Breast epithelium (tissue), 4 donors: ENCODE results near the gene TBX2. TPM values are rescaled to one million over a fixed set of nuclear protein-coding genes. Genes with fewer than 3 reads are reported as not detected.
"Not testable (repeated sequence)": the region's sequence is repeated elsewhere in the genome, so short reads cannot be mapped to it uniquely, and the experiment has no call there.

ENCODE experiments used
- DNase-seq, 2 donors: peaks; one replicate each; pipeline ENCODE4 v3.0.0-alpha.2; 2019; ENCODE audit warnings: low spot score in 2 of 2
- H3K27ac ChIP-seq, 2 donors: fragments of 200-600 bp; sonication (generic) in 1 of 2; one replicate each; pipeline ENCODE4 v1.5.1; 2016 to 2019; ENCODE audit warnings: mild to moderate bottlenecking in 1 of 2
- H3K27me3 ChIP-seq, 2 donors: fragments of 200-600 bp; sonication (generic) in 1 of 2; one replicate each; pipeline versions ENCODE4 v1.5.1 to v1.6.0; 2017 to 2019; ENCODE audit warnings: control low read depth in 1 of 2, mild to moderate bottlenecking in 1 of 2
- H3K36me3 ChIP-seq: fragments of 200-600 bp; one replicate; pipeline ENCODE4 v1.5.1; 2019
- H3K4me1 ChIP-seq, 2 donors: fragments of 200-600 bp; sonication (generic); one replicate each; pipeline ENCODE4 v1.5.1; 2016 to 2019; ENCODE audit warnings: control low read depth in 1 of 2
- H3K4me3 ChIP-seq, 3 donors: fragments of 200-600 bp; sonication (generic); 1 replicate in 2 of 3; 2 replicates in 1 of 3; pipeline ENCODE4 v1.5.1; 2016 to 2019; ENCODE audit warnings: mild to moderate bottlenecking in 3 of 3, moderate library complexity in 2 of 3
- H3K9me3 ChIP-seq, 2 donors: fragments of 200-600 bp; sonication (generic) in 1 of 2; one replicate each; pipeline ENCODE4 v1.5.1; 2016 to 2019; ENCODE audit warnings: control low read depth in 1 of 2
- CTCF ChIP-seq, 3 donors: fragments of 450-650 bp; IDR thresholded peaks; one replicate each; pipeline ENCODE4 v1.5.1; 2016 to 2017; ENCODE audit warnings: antibody characterized with exemption in 3 of 3, mild to moderate bottlenecking in 3 of 3, moderate library complexity in 3 of 3
- POLR2A ChIP-seq: fragments of 450-650 bp; IDR thresholded peaks from one replicate; pipeline ENCODE4 v1.6.1; 2016; ENCODE audit warnings: antibody characterized with exemption, mild to moderate bottlenecking, moderate library complexity
- POLR2AphosphoS5 ChIP-seq, 3 donors: sonication (generic); formaldehyde crosslinking; IDR thresholded peaks; one replicate each; pipeline ENCODE4 v1.6.1; 2017; ENCODE audit warnings: antibody characterized with exemption in 3 of 3
- intact Hi-C: fragments of 100-400 bp; cut with DNase I; formaldehyde crosslinking; loops from one replicate; pipeline ENCODE4 v1.15.1; 2023; ENCODE audit warnings: low total_unique reads
- total RNA-seq, 3 donors: library from RNA; depleted of rRNA; stranded (reverse); fragments of >200 nt; gene quantifications; one replicate each; pipeline ENCODE4 v1.1.0, GENCODE V29; 2016

The TBX2 gene
- total RNA-seq, 3 donors from 2014 or later = 4.8 to 8.5 (median 5.7) TPM

- DNase-seq = no peak
- Histone ChIP-seq H3K27ac (no peak overlapping the region), H3K4me3 (no peak overlapping the region), H3K27me3 (peaks cover 4 to 20% of the 10 kb centered on the region in 2 donors), H3K4me1 (no peaks in the 10 kb centered on the region), H3K36me3 (no peaks in the 10 kb centered on the region), H3K9me3 (no peaks in the 10 kb centered on the region)
- intact Hi-C loops = no loop called here
- TF ChIP-seq POLR2A (no peak), POLR2AphosphoS5 (IDR thresholded peaks at IDR 0.05) (no peak), CTCF (IDR thresholded peaks at IDR 0.05) (no peak)
Observed at GRCh38 chr17:61429274-61429673, 29.6 kb downstream of the TBX2 start.

DNA sequence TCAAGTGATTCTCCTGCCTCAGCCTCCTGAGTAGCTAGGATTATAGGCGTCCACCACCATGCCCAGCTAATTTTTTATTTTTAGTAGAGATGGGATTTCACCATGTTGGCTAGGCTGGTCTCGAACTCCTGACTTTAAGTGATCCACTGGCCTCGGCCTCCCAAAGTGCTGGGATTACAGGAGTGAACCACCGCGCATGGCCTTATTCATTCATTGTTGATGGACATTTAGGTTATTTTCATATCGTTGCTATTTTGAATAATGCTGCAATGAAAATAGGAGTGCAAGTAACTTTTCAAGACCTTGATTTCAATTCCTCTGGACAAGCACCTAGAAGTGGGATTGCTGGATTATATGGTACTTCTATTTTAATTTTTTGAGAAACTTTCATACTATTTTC, 30.2 kb downstream of the TBX2 start:
- H3K9me3 ChIP-seq, H3K36me3 ChIP-seq, DNase-seq, intact Hi-C loops, H3K4me1 ChIP-seq, H3K4me3 ChIP-seq, H3K27ac ChIP-seq: not testable (repeated sequence)
- H3K27me3 ChIP-seq = peaks cover 4 to 14% of the 10 kb centered on the region in 2 donors

DNA sequence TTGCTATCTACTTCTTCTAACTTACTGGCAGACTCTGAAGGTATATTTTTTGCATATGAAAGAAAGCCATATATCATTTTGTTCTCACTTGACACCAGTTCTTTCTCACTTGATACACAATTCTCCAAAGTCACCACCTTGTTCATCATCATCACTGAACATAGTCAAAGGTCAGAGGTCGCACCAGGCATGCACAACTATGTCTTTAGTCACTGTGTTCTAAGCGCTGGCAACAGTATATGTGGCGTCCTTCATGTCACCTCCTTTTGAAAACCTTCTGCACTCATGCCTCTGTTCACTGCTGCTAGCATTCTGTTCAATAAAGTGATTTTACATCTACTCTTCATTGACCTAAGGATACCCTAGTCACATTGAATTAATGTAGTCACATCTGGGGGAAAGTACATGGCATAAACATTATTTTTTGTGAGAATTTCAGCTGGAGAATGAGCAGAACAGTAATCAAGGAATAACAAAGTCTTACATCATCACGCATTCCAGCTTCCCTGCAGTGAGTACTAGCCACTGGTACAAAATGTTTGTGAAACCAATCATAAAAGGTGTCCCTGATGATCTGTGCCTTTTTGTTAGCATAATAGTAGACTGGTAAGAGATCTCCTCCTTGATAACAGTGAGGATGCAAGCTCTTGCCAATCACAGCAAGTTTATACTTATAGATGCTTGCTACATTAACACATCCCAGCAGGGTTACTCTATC, 32.1 kb downstream of the TBX2 start:
- no peak for DNase-seq
- Histone ChIP-seq H3K27ac (no peak overlapping the region), H3K27me3 (no peaks in the 10 kb centered on the region), H3K36me3 (no peaks in the 10 kb centered on the region), H3K9me3 (peaks cover 0 to 15% of the 10 kb centered on the region in 2 donors), H3K4me3 (no peak overlapping the region), H3K4me1 (no peaks in the 10 kb centered on the region)
- intact Hi-C loops = no loop called here
- no peak for TF ChIP-seq POLR2A
- TF ChIP-seq POLR2AphosphoS5 (IDR thresholded peaks at IDR 0.05) = no peak
- no peak for TF ChIP-seq CTCF (IDR thresholded peaks at IDR 0.05)

DNA sequence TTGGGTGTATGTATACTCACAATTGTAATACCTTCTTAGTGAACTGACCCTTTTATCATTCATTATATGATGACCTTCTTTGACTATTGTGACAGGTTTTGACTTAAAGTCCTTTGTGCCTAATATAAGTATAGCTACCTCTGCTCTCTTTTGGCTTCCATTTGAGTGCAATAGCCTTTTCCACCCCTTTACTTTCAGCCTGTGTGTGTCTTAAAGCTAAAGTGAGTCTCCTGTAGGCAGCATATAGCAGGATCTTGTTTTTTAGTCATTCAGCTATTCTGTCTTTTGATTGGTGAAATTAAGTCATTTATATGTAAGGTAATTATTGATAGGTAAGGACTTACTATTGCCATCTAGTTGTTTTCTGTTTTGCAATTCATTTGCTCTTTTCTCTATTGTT, 36.6 kb downstream of the TBX2 start:
- Histone ChIP-seq H3K4me3 (no peak overlapping the region), H3K9me3 (peaks cover 0 to 27% of the 10 kb centered on the region in 2 donors), H3K27me3 (peaks cover 0 to 3% of the 10 kb centered on the region in 2 donors), H3K36me3 (no peaks in the 10 kb centered on the region), H3K4me1 (no peaks in the 10 kb centered on the region), H3K27ac (no peak overlapping the region)
- no peak for DNase-seq
- intact Hi-C loops = no loop called here
- TF ChIP-seq CTCF (IDR thresholded peaks at IDR 0.05) (no peak), POLR2A (no peak), POLR2AphosphoS5 (IDR thresholded peaks at IDR 0.05) (no peak)

- intact Hi-C loops = no loop called here
- H3K4me3 ChIP-seq = no peak overlapping the region
- H3K4me1 ChIP-seq = no peaks in the 10 kb centered on the region
- peaks cover 0 to 27% of the 10 kb centered on the region in 2 donors for H3K9me3 ChIP-seq
- no peaks in the 10 kb centered on the region for H3K36me3 ChIP-seq
- H3K27ac ChIP-seq = no peak overlapping the region
- TF ChIP-seq CTCF (IDR thresholded peaks at IDR 0.05) (no peak), POLR2A (no peak), POLR2AphosphoS5 (IDR thresholded peaks at IDR 0.05) (no peak)
- no peak for DNase-seq
- peaks cover 0 to 4% of the 10 kb centered on the region in 2 donors for H3K27me3 ChIP-seq
Observed at GRCh38 chr17:61436995-61437704, 37.5 kb downstream of the TBX2 start.
